CD4-positive, CD25-positive, alpha-beta regulatory T cell (primary cell): ENCODE data around the gene BICRA. TPM values are rescaled to one million over a fixed set of nuclear protein-coding genes. Genes with fewer than 3 reads are reported as not detected.
A peak's percentile ranks its signal among the peaks of the same experiment; 100 is the strongest.
"Not testable (repeated sequence)": the region's sequence is repeated elsewhere in the genome, so short reads cannot be mapped to it uniquely, and the experiment has no call there.

Source experiments
- ATAC-seq, 2 donors: fragments of 150-1000 bp; cut with Tn5 transposase; one replicate each; pipeline ENCODE4 v1.10.0; 2021; ENCODE audit warnings: low read depth in 2 of 2, moderate number of reproducible peaks in 2 of 2, moderate library complexity in 1 of 2
- DNase-seq, 3 donors: peaks; one replicate each; pipeline versions ENCODE4 v3.0.0 to v3.0.0-alpha.2; 2012 to 2022; ENCODE audit warnings: mixed read lengths in 1 of 3
- H3K27ac ChIP-seq: one replicate; pipeline ENCODE4 v1.7.0; 2013; ENCODE audit warnings: mild to moderate bottlenecking, low read length; ENCODE audit not compliant: insufficient read depth, poor library complexity, severe bottlenecking
- H3K27me3 ChIP-seq: one replicate; pipeline ENCODE4 v1.7.0; 2013; ENCODE audit warnings: low read length; ENCODE audit not compliant: control insufficient read depth, insufficient read depth
- H3K36me3 ChIP-seq: one replicate; pipeline ENCODE4 v1.7.0; 2013; ENCODE audit warnings: mild to moderate bottlenecking, low read length, moderate library complexity; ENCODE audit not compliant: control insufficient read depth, insufficient read depth
- H3K4me1 ChIP-seq: 2 replicates; pipeline ENCODE4 v1.7.0; 2013; ENCODE audit warnings: mild to moderate bottlenecking, low read length; ENCODE audit not compliant: insufficient read depth, control insufficient read depth, poor library complexity, severe bottlenecking
- H3K4me3 ChIP-seq: one replicate; pipeline ENCODE4 v1.7.0; 2013; ENCODE audit warnings: low read depth, mild to moderate bottlenecking, low read length, moderate library complexity
- H3K9me3 ChIP-seq, 2 experiments: 1 replicate in 1 of 2; 2 replicates in 1 of 2; pipeline ENCODE4 v1.7.0; 2013; ENCODE audit warnings: low read length in 2 of 2, mild to moderate bottlenecking in 1 of 2, moderate library complexity in 1 of 2; ENCODE audit not compliant: control insufficient read depth in 2 of 2
- H3K27ac Mint-ChIP-seq, 3 donors: one replicate each; pipeline ENCODE4 v1.8.0; 2020 to 2022; ENCODE audit warnings: mild to moderate bottlenecking in 3 of 3, mixed read lengths in 3 of 3, moderate library complexity in 2 of 3
- H3K27me3 Mint-ChIP-seq: one replicate; pipeline ENCODE4 v1.8.0; 2022; ENCODE audit warnings: mild to moderate bottlenecking, mixed read lengths
- H3K36me3 Mint-ChIP-seq: one replicate; pipeline ENCODE4 v1.8.0; 2020; ENCODE audit warnings: mixed read lengths
- H3K4me1 Mint-ChIP-seq, 4 donors: one replicate each; pipeline ENCODE4 v1.8.0; 2020 to 2022; ENCODE audit warnings: mixed read lengths in 4 of 4, mild to moderate bottlenecking in 1 of 4
- H3K4me3 Mint-ChIP-seq, 4 donors: one replicate each; pipeline ENCODE4 v1.8.0; 2020 to 2022; ENCODE audit warnings: mild to moderate bottlenecking in 4 of 4, mixed read lengths in 4 of 4, moderate library complexity in 3 of 4
- H3K9me3 Mint-ChIP-seq, 7 donors: one replicate each; pipeline ENCODE4 v1.8.0; 2020 to 2022; ENCODE audit warnings: mixed read lengths in 7 of 7, mild to moderate bottlenecking in 3 of 7, moderate library complexity in 2 of 7
- polyA plus RNA-seq, 4 donors: library from polyadenylated mRNA; unstranded; fragments of 300-500 nt; fragmentation: Illumina TruSeq; gene quantifications; one replicate each; pipeline ENCODE4 v1.2.3, GENCODE V29; 2021
- total RNA-seq: library from RNA; stranded (reverse); gene quantifications from one replicate; pipeline ENCODE4 v1.2.3, GENCODE V29; 2022

BICRA gene
- total and polyA plus RNA-seq, 5 donors from 2014 or later = 0.25 to 43.8 (median 0.52) TPM

DNA sequence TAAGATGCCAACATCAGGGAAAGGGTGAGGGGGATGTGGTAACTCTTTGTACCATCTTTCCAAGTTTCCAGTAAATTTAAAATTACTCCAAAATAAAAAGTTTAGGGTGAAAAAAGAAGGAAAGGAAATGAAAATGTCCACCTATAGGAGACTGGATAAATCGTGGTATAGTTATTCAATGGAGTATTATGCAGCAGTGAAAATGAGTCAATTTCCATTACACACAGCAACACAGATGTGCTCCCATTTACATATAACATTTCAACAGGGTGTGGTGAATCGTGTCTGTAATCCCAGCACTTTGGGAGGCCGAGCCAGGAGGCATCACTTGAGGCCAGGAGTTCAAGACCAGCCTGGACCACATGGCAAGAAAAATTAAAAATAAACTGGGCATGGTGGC, 28.5 kb upstream of the BICRA start:
- Mint-ChIP-seq H3K4me1 (peaks cover 16 to 75% (median 33%) of the 10 kb centered on the region in 4 donors), H3K9me3 (peaks cover 0 to 5% (median 0%) of the 10 kb centered on the region in 7 donors), H3K27me3 (peaks cover 10% of the 10 kb centered on the region), H3K4me3 (peak overlapping the region in 1 of 4 donors; percentile 15), H3K36me3 (no peaks in the 10 kb centered on the region), H3K27ac (peak overlapping the region in 2 of 3 donors; percentile 20 to 52)
- Histone ChIP-seq H3K9me3 (no peaks in the 10 kb centered on the region), H3K27ac (no peak overlapping the region), H3K36me3 (no peaks in the 10 kb centered on the region), H3K4me3 (no peak overlapping the region), H3K27me3 (no peaks in the 10 kb centered on the region), H3K4me1 (peaks cover 50% of the 10 kb centered on the region)
- DNase-seq (no peak), ATAC-seq (no peak)

DNA sequence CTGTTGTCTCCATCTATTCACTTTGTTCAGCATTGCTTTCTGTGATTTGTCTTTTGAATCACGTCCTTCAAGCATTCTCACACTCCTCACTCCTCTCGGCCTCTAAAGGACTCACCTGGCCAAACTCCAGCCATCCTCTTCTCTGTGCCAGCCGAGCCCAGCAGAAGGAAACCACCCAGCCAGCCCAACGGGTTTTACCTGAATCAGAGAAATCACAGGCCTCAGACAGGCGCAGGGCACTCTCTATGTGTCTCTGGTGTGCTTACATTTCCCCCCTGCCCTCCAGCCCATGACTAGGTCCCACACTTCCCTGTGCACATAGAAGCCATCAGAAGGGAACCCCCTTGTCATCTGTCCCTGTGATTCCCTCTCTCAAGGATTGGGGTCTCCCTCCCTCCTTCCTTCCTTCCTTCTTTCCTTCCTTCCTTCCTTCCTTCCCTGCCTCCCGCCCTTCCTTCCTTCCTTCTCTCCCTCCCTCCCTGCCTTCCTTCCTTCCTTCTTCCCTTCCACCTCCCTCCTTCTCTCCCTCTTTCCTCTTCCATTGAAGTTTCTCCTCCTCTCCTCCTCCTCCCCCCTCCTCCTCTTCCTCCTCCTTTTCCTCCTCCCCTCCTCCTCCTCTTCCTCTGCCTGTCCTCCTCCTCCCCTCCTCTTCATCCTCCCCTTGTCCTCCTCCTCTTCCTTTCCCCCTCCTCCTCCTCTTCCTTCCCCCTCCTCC, 27.2 kb upstream of the BICRA start:
- Mint-ChIP-seq H3K4me3 (peak overlapping the region; percentile 21 to 81 (median 58)), H3K27ac (peak overlapping the region; percentile 77 to 88 (median 83)), H3K27me3 (peaks cover 4% of the 10 kb centered on the region), H3K4me1 (peaks cover 16 to 62% (median 27%) of the 10 kb centered on the region in 4 donors), H3K9me3 (peaks cover 0 to 6% (median 5%) of the 10 kb centered on the region in 7 donors), H3K36me3 (no peaks in the 10 kb centered on the region)
- no peak for ATAC-seq
- H3K27me3 ChIP-seq = no peaks in the 10 kb centered on the region
- peak overlapping the region; percentile 55 for H3K27ac ChIP-seq
- peaks cover 43% of the 10 kb centered on the region for H3K4me1 ChIP-seq
- no peak overlapping the region for H3K4me3 ChIP-seq
- peaks cover 4% of the 10 kb centered on the region in 2 experiments for H3K9me3 ChIP-seq
- no peaks in the 10 kb centered on the region for H3K36me3 ChIP-seq
- DNase-seq = no peak

DNA sequence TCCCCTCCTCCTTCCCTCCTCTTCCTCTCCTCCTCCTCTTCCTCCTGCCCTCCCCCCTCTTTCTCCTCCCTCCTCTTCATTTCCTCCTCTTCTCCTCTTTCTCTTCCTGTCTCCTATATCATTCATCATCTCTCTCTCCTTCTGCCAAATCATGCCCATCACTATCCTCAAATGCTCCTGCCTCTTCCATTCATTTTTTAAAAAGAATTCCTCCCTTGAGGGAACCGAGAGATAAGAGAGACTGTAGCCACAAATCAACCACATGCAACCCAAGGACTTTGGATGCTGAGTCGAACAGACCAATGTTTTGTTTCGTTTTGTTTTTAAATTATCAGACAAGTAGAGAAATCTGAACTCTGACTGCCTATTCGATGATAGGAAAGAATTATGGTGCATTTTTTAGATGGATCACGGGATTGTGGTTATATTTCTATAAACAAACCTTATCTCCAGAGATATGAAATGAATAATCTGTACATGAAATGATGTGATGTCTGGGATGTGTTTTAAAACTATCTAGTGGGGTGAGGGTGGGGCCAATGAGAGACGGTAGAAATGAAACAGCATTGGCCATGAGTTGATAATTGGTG, 26.5 kb upstream of the BICRA start:
- Mint-ChIP-seq H3K27me3 (peaks cover 4% of the 10 kb centered on the region), H3K9me3 (peaks cover 0 to 6% (median 5%) of the 10 kb centered on the region in 7 donors), H3K4me3 (peak overlapping the region; percentile 65 to 81 (median 74)), H3K36me3 (no peaks in the 10 kb centered on the region), H3K4me1 (peaks cover 12 to 55% (median 21%) of the 10 kb centered on the region in 4 donors), H3K27ac (peak overlapping the region; percentile 83 to 93 (median 88))
- Histone ChIP-seq H3K4me3 (no peak overlapping the region), H3K4me1 (peaks cover 36% of the 10 kb centered on the region), H3K27me3 (no peaks in the 10 kb centered on the region), H3K9me3 (peaks cover 4% of the 10 kb centered on the region in 2 experiments), H3K27ac (peak overlapping the region; percentile 55), H3K36me3 (no peaks in the 10 kb centered on the region)
- no peak for ATAC-seq
- DNase-seq = no peak

DNA sequence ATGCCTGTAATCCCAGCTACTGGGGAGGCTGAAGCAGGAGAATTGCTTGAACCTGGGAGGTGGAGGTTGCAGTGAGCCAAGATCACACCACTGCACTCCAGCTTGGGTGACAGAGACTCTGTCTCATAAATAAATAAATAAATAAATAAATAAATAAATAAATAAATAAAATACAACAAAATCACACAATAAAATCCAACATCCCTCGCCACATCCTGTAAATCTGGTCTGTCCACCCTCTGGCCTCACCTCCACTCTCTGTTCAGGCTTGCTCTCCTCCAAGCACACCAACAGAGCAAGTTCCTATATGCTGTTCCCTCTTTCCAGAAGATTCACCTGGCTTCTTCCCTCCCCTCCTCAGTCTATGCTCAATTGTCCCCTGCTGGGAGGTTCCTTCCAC, 25.8 kb upstream of the BICRA start:
- H3K4me1 Mint-ChIP-seq = peaks cover 6 to 48% (median 15%) of the 10 kb centered on the region in 4 donors
- H3K4me3 Mint-ChIP-seq, H3K9me3 ChIP-seq, H3K36me3 ChIP-seq, H3K4me3 ChIP-seq, H3K27me3 ChIP-seq, H3K36me3 Mint-ChIP-seq, H3K27ac ChIP-seq, H3K9me3 Mint-ChIP-seq, ATAC-seq, DNase-seq, H3K27me3 Mint-ChIP-seq: not testable (repeated sequence)
- peak overlapping the region in 2 of 3 donors; percentile 59 to 63 for H3K27ac Mint-ChIP-seq
- H3K4me1 ChIP-seq = peaks cover 30% of the 10 kb centered on the region

DNA sequence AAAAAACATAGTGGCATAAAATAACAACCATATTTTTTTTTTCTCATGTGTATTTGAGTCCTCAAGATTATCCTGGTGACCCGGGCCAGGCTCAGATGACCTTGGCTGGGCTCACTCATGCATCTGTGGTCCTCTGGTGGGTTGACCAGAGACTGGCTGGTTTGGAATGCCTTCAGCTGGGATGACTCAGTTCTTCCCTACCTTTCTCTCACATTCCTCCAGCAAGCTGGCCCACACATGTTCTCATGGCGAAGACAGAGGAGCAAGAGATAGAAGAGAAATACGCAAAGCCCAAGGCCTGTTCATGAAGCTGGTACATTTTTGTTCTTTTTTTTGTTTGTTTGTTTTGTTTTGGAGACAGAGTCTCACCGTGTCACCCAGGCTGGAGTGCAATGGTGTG, 21.6 kb upstream of the BICRA start:
- Mint-ChIP-seq H3K36me3 (no peaks in the 10 kb centered on the region), H3K4me3 (no peak overlapping the region), H3K27me3 (peaks cover 12% of the 10 kb centered on the region), H3K27ac (no peak overlapping the region), H3K4me1 (peaks cover 4 to 10% (median 7%) of the 10 kb centered on the region in 4 donors), H3K9me3 (peaks cover 0 to 6% (median 4%) of the 10 kb centered on the region in 7 donors)
- DNase-seq = no peak
- H3K27ac ChIP-seq = no peak overlapping the region
- H3K4me3 ChIP-seq = no peak overlapping the region
- H3K27me3 ChIP-seq = no peaks in the 10 kb centered on the region
- H3K36me3 ChIP-seq = no peaks in the 10 kb centered on the region
- no peak for ATAC-seq
- peaks cover 4% of the 10 kb centered on the region in 2 experiments for H3K9me3 ChIP-seq
- H3K4me1 ChIP-seq = peaks cover 3% of the 10 kb centered on the region

DNA sequence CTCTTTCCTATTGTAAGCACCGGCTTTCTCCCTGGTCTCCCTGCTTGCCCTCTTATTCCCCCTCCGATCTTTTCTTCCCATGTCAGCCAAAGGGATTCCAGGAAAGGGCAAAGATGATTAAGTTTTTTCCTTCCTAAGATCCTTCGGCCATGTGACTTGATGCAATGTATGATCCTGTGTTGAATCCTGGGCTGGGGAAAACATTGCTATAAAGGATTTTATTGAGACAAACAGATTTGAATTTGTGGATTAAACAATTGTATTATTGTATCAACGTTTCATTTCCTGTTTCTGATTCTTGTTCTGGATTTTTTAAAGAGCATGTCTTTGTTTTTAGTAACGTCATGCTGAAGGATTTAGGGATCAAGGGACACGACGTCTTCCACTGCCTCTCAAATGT, 19.1 kb upstream of the BICRA start:
- no peaks in the 10 kb centered on the region for H3K36me3 ChIP-seq
- H3K27ac ChIP-seq = no peak overlapping the region
- Mint-ChIP-seq H3K9me3 (peaks cover 0 to 6% (median 1%) of the 10 kb centered on the region in 7 donors), H3K27me3 (peaks cover 19% of the 10 kb centered on the region), H3K27ac (no peak overlapping the region), H3K4me3 (peak overlapping the region in 1 of 4 donors; percentile 2), H3K36me3 (no peaks in the 10 kb centered on the region), H3K4me1 (no peaks in the 10 kb centered on the region)
- no peaks in the 10 kb centered on the region for H3K27me3 ChIP-seq
- ATAC-seq (no peak), DNase-seq (no peak)
- H3K9me3 ChIP-seq = peaks cover 4% of the 10 kb centered on the region in 2 experiments
- no peak overlapping the region for H3K4me3 ChIP-seq
- H3K4me1 ChIP-seq = no peaks in the 10 kb centered on the region

DNA sequence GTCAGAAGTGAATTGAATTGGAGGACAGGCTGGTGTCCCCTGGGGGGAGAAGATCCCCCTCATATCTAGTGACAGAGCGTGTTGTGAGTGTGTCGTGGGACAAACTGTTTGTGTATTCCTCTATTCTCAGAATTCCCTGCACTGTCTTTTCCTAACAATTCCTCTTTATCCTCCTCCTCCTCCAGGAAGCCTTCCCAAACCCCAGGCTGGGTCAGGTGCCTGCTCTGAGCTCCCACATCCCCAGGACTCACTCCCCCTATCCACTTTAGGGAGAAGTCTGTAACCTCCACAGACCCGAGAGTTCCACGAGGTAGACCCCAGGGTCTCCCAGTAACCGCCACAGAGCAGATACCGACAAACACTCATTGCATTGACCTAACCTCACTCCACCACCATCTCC, 15.1 kb upstream of the BICRA start:
- peaks cover 0 to 14% (median 3%) of the 10 kb centered on the region in 4 donors for H3K4me1 Mint-ChIP-seq
- H3K36me3 Mint-ChIP-seq = no peaks in the 10 kb centered on the region
- Histone ChIP-seq H3K4me3 (no peak overlapping the region), H3K36me3 (no peaks in the 10 kb centered on the region), H3K27me3 (no peaks in the 10 kb centered on the region), H3K4me1 (no peaks in the 10 kb centered on the region), H3K27ac (no peak overlapping the region), H3K9me3 (no peaks in the 10 kb centered on the region)
- H3K27ac Mint-ChIP-seq = peak overlapping the region in 1 of 3 donors; percentile 31
- DNase-seq = no peak
- H3K4me3 Mint-ChIP-seq = no peak overlapping the region
- peaks cover 19% of the 10 kb centered on the region for H3K27me3 Mint-ChIP-seq
- no peak for ATAC-seq
- no peaks in the 10 kb centered on the region for H3K9me3 Mint-ChIP-seq
